GM18511 (cell line): ENCODE results near the gene TRAPPC5.

Experiments
- ATAC-seq: cut with Tn5 transposase; IDR thresholded peaks from one replicate; pipeline ENCODE4 v1.9.1; 2021; ENCODE audit warnings: mild to moderate bottlenecking, moderate library complexity; ENCODE audit not compliant: unreplicated experiment

Gene TRAPPC5

DNA sequence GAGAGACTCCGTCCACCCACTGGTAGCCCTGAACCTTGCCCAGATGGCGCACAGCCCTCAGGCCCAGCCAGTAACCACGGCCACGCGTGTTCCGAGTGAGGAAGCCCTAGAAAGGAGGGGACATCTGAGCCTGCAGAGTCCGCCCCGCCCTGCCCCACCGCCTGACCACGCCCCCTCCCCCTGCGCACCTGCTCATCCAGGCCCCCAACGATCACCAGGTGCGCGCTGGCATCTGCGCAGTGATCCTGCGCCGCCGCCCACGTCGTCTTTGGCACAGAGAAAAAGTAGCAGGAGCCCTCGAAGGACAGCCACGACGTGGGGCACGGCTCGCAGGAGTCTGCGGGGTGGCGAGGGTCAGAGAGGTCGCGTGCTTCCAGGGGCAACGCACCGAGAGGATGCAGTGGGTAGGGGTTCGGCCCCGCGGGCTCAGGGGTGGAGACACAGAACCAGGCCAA, 49.2 kb downstream of the TRAPPC5 start:
- no peak for ATAC-seq

DNA sequence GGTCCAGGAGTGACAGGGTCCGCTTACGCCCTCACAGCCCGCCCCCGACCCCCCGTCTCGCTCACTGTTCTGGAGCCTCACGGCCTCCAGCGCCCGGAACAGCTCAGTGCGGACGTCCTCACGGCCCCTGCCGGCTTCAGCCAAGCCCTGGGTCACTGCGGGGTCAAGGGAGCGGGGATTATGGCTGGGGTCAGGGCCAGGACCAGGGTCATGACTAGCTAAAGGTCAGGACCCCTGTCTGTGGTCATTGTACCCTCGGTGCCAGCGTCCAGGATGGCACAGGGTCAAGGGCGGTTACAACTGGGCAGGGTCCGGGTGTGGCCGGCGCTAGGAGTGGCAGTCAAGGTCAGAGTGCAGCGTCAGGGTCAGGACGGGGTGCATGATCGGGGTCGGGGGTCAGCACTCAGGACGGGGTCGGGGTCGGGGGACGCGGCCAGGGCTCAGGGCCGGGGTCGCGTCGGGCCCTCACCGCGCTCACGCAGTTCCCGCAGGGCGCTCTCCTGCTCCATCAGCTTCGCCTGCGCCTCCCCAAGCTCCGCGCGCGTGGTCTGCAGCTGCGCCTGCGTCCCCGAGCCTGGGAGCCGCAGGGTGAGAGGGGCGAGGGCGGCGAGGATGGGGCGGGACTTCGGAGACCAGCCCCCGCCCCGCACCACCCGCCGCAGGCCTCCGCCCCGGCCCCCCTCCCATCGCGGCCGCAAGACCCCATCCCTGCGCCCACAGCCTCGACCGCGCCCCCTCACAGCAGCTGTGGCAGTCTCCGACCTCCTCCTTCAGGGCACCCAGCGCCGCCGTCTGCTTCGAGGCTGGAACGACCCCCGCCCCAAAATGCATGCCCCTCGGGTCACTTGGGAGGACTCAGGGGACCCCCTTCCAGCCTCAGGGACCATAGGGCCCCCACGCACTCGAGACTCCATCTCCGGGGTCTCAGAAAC, 49.9 kb downstream of the TRAPPC5 start:
- no peak for ATAC-seq

DNA sequence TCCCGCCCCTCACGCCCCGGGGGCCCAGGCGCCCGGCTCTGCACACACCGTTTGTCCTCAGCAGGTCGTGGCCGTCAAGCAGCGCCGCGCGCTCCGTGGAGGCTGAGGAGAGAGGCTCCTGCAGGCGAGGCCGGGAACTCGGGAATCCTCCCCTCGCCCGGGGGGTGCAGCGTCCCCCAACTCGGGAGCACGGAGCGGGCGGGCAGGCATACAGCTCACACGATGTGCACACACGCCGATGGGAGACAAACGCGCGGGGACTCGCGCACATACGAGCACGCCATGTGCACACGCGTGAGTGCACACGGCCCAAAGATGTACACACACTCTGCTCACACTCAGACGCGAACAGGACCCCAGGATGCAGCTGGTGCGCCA, 50.6 kb downstream of the TRAPPC5 start:
- no peak for ATAC-seq

DNA sequence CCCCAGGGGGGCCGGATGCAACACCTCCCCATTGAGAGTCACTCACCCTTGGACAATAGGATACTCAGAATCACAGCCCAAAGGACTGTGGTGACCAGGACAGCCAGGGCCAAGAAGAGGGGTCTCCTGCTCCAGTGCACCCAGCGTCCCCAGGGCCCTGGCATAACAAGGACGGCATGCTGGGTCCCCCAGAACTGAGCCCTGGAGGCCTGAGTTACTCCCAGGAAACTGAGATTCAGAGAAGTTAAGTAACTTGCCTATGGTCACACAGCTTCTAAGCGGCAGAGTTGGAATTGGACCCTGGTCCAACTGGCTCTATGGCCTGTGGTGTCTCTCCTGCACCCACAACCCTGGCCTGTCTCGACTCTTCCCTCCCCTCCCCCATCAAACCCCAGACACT, 51.0 kb downstream of the TRAPPC5 start:
- no peak for ATAC-seq

- no peak for ATAC-seq
Observed at GRCh38 chr19:7732045-7732444, 51.4 kb downstream of the TRAPPC5 start, which contains the start of gene CLEC4G. Gene CLEC4G, minus strand, starts transcription at chr19:7732110. Its CDS starts 8 bp downstream, at chr19:7732102.

- no peak for ATAC-seq
Observed at GRCh38 chr19:7733376-7733775, 52.7 kb downstream of the TRAPPC5 start.

DNA sequence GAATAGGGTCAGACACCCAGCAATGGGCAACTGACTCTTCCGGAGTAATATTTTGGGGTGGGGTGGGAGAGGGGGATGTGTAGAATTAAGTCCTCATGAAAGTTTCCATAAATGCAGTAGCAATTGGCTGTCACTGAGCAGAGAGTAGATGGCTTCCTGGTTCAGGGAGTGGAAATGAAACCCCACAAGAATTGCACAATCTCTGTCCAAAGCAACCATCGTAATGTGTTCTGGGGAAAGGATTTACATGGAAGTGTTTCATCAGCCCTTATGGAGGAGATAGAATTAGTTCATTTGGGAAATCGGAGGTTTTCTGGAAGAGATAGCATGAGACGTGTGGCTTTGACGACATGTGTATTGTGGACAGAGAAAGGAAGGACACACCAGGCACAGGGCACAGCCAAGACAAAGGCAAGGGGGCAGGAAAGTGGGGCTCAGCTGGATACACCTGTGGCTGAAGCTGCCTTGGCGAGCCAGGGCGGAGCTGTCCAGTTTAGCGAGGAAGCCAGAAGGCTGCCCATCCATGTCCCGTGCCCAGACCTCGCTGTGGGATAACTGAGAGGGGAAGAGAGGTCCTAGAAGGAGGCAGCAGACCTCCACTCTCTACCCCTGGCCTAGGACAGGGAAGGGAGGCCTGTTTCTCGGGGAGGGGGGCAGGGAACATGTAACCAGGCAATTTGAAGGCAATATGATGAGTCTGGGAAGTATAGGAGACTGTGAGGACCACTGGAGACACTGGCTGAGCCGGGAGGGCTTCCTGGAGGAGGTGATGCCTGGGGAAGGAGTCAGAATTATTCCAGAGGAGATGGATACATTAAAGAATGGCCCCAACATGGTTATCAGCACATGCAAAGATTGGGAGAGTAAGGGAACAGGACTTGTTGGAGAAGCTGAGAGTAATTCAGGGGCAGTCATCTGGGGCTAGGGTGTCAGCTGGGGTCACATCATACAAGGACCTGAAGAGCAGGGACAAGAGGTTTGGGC, 53.9 kb downstream of the TRAPPC5 start:
- ATAC-seq, result no peak

GRCh38 chr19:7736148-7736547, 55.5 kb downstream of the TRAPPC5 start:
- ATAC-seq, result no peak

- no peak for ATAC-seq
Observed at GRCh38 chr19:7737215-7737614, 56.6 kb downstream of the TRAPPC5 start.
